H7 (cell line): ENCODE results near the gene ASH1L. TPM values are rescaled to one million over a fixed set of nuclear protein-coding genes. Genes with fewer than 3 reads are reported as not detected.

Experiments used
- DNase-seq: peaks from one replicate; pipeline ENCODE4 v3.0.0; 2012
- H3K27me3 ChIP-seq: 2 replicates; pipeline ENCODE4 v1.6.0; 2011; ENCODE audit warnings: mild to moderate bottlenecking, low read length; ENCODE audit not compliant: control insufficient read depth, insufficient read depth
- H3K36me3 ChIP-seq: replicated peaks from 2 replicates; pipeline ENCODE4 v1.5.1; 2011; ENCODE audit warnings: low read length; ENCODE audit not compliant: control insufficient read depth, insufficient read depth
- H3K4me3 ChIP-seq: 2 replicates; pipeline ENCODE4 v1.5.1; 2011; ENCODE audit warnings: low read depth, mild to moderate bottlenecking, control low read depth, low read length, moderate library complexity; ENCODE audit not compliant: insufficient read depth
- total RNA-seq: library from RNA; depleted of rRNA; stranded (reverse); fragments of >200 nt; shearing (Covaris generic); gene quantifications from 2 replicates; pipeline ENCODE4 v1.2.3, GENCODE V29; 2014

ASH1L gene
- total RNA-seq, 1 experiment from 2014 or later = 12.0 TPM

DNA sequence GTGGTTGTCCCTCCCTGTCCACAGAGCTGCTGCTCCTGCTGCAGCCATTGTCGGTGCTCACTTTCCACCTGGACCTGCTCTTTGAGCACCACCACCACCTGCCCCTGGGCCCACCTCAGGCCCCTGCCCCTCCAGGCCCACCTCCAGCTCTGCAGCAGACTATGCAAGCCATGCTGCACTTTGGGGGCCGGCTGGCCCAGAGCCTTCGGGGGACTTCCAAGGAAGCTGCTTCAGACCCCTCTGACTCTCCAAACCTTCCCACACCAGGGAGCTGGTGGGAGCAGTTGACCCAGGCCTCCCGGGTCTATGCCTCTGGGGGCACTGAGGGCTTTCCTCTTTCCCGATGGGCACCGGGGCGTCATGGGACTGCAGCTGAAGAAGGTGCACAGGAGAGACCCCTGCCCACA lies 236.0 kb downstream of the ASH1L start:
- peaks cover 9% of the 10 kb centered on the region for H3K36me3 ChIP-seq
- no peak overlapping the region for H3K4me3 ChIP-seq
- peaks cover 9% of the 10 kb centered on the region for H3K27me3 ChIP-seq
- DNase-seq = no peak

DNA sequence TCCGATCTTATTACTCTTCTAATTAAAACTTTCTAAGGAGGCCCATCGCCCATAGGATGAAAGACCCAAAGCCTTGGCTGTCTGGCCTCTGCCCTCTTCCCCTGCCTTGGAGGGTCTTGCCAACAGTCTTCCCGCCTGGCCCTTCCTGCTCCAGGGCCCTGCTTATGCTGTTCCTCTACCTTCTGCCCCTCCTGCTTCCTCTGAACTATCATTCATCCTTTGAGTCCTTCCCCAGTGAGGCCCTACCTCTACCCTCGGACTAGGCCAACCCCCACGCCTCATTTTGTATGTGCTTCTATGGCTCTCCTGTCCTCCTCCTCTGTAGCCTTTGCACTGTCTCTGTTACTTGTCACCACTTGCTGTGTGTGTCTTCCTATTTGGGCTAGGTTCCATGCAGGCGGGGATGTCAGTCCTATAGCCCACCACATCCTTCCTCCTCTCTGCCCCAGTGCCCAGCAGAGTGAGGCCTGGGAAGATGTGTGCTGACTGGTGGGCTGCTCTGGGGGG lies 236.5 kb downstream of the ASH1L start:
- Histone ChIP-seq H3K4me3 (no peak overlapping the region), H3K36me3 (peaks cover 9% of the 10 kb centered on the region), H3K27me3 (peaks cover 12% of the 10 kb centered on the region)
- DNase-seq = no peak

DNA sequence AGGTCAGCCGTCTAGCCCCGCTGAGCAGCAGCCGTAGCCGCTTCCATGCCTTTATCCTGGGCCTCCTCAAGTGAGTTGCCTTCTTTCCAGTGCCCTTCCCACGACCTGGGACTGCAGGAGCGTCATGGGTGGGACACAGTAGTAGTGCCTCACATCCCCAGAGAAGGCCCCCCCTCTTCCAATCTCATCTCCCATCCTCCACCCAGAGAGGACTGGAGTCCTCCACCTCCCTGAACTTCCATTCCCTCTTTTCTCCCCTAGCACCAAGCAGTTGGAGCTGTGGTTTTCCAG lies 237.1 kb downstream of the ASH1L start:
- H3K4me3 ChIP-seq = peak overlapping the region; percentile 98

DNA sequence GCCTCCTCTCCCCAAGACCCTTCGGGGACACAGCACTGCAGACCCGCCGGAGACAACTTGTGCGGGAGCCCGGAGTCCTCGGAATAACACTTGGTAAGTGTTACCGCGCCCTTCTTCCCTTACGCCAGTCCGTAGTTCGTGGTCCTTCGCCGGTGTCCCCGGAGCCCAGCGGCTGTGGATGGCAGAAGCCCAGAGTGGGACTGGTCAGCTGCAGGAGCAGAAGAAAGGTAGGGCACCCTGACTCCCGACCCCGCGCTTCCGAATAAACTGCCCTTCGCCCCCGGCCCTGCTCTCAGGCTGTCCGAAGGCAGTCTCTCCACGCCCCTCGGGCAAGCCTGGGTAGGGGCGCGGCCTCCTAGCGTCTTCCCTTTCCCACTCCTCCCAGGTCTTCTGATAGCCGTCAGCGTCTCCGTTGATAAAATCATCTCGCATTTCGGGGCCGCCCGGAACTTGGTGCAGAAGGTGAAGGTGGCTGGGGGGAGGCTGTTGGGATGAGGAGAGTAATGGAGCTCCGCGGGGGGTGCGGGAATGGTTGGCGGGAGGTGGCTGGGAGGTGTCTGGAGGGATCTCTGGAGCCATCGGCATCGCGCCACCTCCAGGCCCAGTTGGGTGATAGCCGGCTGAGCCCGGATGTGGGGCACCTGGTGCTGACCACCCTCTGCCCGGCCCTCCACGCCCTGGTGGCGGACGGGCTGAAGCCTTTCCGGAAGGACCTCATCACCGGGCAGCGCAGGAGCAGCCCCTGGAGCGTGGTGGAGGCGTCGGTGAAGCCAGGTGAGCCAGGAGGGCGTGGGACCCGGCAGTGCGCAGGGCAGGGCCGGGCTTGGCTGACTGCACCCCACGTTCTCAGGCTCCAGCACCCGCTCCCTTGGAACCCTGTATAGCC lies 237.6 kb downstream of the ASH1L start:
- Histone ChIP-seq H3K36me3 (peaks cover 6% of the 10 kb centered on the region), H3K27me3 (peaks cover 14% of the 10 kb centered on the region), H3K4me3 (peak overlapping the region; percentile 98)
- DNase-seq = peak; percentile 95

More for the DNA sequence above, 237.1 kb downstream of the ASH1L start:
- no peak for DNase-seq
- Histone ChIP-seq H3K27me3 (peaks cover 14% of the 10 kb centered on the region), H3K36me3 (peaks cover 9% of the 10 kb centered on the region)

DNA sequence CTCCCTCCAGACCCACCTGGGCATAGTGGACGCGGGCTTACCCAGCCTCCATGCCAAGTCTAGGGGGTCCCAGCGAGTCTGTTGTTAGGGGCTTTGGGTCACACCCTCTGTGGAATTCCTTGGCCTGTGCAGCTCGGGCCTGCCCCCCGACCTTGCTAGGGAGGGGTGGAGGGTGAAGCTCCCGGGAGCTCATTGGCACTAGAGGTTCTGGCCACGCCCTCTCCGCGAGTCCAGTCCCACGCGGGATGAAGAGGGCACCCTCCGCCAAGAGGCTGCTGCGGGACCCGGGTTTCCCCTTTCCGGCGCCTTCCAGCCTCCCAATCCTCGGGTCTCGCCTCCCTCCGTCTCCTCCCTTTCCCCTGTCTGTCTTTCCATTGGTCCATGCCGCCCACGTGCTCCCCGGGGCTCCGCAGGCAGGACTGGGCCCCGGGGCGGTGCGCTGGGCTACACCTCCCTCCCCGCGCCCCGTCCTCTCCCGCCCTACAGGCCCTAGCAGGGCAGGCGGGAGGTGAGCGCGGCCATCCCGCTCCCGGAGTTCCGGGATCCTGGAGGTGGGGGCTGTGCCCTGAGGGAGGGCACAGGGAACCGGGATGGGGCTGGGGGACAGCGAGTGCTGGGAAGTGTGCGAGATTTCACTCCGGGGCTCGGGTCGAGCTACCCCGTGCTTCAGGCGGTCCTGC lies 238.4 kb downstream of the ASH1L start:
- H3K36me3 ChIP-seq = peaks cover 13% of the 10 kb centered on the region
- peaks cover 14% of the 10 kb centered on the region for H3K27me3 ChIP-seq
- peak; percentile 99 for DNase-seq
- peak overlapping the region; percentile 98 for H3K4me3 ChIP-seq

DNA sequence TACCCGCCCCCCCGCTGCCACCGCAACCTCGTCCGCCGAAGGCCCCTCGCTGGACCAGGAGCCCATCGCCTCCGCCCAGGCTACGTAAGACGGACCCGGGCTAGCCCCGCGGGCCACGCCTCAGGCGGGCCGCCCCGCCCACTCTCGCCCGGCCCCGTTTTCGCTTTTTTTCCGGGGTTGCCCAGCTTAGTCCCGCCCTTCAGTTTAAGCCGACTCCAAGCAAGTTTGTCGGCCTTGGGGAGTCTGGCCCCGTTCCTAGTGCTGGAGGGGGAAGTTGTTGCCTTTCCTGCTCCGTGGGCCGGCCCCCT lies 238.9 kb downstream of the ASH1L start:
- peak; percentile 96 for DNase-seq
- peaks cover 17% of the 10 kb centered on the region for H3K36me3 ChIP-seq
- H3K4me3 ChIP-seq = peak overlapping the region; percentile 98
- H3K27me3 ChIP-seq = peaks cover 14% of the 10 kb centered on the region

DNA sequence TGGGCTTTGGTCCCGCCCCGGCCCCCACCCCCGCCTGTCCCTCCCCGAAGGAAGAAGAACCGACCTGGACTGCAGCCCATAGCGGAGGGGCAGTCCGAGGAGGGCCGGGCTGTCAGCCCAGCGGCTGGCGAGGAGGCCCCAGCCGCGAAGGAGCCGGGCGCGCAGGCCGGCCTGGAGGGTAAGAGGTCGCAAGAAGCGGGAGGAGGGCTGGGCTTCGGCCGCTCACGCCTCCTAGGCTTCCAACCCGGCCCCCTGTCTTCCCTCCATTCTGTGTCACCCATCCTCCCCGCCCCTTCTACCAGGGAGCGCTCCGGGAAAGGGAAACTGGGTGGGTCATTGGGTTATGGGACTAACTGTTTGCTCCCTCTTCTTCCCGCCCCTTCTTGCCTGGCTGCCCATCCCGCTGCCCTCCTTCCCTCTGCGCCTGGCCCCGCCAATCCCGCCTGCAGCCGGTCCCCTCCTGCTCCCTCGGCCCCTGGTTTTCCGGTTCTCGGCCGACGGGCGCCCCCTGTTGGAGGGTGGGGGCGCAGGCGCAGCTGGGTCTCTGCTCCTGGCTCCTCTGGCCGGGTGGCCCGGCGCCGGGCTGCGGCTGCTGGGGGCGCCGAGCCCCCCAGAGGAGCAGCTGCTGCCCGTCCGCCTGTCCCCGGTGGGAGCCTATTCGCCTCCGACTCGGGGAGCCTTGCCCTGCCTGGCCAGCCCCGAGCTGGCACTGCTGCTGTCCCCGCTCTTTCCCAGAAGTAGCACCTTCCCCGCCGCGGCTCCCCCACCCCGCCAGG lies 239.5 kb downstream of the ASH1L start:
- Histone ChIP-seq H3K4me3 (peak overlapping the region; percentile 98), H3K36me3 (peaks cover 20% of the 10 kb centered on the region), H3K27me3 (peaks cover 14% of the 10 kb centered on the region)
- peak; percentile 97 for DNase-seq

DNA sequence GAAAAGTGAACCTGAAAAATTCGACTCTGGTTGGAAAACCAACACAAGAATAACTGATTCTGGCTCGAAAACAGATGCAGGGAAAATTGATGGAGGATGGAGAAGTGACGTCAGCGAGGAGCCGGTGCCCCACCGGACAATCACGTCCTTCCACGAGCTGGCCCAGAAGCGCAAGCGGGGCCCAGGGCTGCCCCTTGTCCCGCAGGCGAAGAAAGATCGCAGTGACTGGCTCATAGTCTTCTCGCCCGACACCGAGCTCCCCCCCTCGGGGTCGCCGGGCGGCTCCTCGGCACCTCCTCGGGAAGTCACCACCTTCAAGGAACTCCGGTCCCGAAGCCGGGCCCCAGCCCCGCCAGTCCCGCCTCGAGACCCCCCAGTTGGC lies 240.0 kb downstream of the ASH1L start:
- Histone ChIP-seq H3K36me3 (peaks cover 16% of the 10 kb centered on the region), H3K27me3 (peaks cover 14% of the 10 kb centered on the region), H3K4me3 (peak overlapping the region; percentile 98)
- DNase-seq = no peak

DNA sequence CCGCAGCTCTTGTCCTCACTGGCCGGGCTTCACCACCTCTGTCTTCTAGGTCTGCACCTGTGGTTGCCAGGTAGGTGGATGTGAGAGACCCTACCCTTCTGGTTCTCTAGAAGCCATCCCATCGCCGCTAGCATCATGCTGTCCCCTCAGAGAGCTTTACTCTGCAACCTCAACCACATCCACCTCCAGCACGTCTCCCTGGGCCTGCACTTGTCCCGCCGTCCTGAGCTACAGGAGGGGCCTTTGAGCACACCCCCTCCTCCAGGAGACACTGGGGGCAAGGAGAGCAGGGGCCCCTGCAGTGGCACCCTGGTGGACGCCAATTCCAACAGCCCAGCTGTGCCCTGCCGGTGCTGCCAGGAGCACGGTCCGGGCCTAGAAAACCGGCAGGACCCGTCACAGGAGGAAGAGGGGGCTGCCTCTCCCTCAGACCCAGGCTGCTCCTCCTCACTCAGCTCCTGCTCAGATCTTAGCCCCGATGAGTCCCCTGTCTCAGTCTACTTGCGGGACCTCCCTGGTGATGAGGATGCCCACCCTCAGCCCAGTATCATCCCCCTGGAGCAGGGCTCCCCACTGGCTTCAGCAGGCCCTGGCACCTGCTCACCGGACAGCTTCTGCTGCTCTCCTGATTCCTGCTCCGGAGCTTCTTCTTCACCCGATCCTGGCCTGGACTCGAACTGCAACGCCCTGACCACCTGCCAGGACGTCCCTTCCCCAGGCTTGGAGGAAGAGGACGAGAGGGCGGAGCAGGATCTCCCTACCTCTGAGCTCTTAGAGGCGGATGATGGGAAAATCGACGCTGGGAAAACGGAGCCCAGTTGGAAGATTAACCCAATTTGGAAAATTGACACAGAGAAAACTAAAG lies 240.7 kb downstream of the ASH1L start:
- Histone ChIP-seq H3K4me3 (peak overlapping the region; percentile 98; the same call in 1 of the 2 replicates), H3K36me3 (peaks cover 16% of the 10 kb centered on the region), H3K27me3 (peaks cover 14% of the 10 kb centered on the region)
- peak; percentile 65 for DNase-seq

DNA sequence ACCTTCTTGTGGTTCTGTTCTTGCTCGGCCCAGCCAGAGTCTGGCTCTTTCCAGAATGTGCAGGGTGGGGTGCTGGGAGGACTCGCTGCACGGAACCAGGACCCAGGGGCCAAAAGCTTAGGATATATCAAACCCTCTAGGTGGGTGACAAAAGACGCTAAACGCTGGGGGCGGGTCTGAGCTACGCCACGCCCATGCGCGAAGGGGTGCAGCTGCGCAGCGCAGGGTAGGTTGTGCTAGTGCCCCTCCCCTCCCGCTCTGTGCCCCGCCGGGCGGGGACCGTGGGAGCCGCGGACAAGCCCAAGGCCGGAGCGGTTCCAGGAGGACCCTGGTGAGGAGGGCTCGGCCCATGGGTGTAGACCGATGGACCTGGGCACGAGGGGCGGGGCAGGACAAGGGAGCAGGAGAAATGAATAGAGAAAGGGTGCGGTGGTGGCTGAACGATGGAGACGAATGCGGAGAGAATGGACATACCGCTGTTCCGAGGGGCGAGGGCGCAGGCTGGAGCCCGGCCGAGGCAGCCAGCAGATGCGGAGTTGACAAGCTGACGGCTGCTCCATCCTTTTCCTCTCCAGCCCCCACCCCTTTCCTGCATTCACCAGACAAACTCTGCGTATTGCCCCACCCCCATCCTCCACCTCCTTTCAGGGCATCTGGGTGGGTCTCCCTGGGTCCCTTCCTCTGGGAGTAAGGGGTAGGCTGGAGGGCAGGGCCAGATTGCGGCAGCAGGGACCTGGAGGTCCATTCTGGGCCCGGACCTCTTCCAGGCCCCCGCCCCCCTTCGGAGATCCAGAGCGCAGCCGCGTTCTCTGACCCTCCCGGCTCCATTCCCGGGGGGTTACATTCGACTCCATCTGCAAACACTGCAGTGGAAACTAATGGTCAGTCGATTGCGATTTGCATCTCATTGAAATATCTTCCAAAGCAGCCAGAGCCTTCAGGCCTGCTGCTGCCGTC lies 241.7 kb downstream of the ASH1L start, which contains the start of gene RUSC1:
RUSC1 (plus strand) TSS at position 234 of the 957 bp plus-strand sequence. CDS start 880 bp downstream, outside the sequence.
- H3K27me3 ChIP-seq = peaks cover 14% of the 10 kb centered on the region
- peak within 1 kb of the TSS; percentile 73 for H3K4me3 ChIP-seq
- peaks cover 14% of the 10 kb centered on the region for H3K36me3 ChIP-seq
- DNase-seq = peak; percentile 96

DNA sequence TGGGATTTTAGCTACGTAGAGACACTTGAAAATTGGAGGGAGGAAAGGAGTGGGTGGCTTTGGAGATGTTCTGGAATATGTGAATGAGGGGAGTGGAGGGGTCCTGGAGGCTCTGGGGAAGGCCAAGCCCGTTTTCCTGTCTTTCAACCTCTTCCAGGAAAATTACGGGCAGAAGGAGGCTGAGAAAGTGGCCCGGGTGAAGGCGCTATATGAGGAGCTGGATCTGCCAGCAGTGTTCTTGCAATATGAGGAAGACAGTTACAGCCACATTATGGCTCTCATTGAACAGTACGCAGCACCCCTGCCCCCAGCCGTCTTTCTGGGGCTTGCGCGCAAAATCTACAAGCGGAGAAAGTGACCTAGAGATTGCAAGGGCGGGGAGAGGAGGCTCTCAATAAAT lies 242.4 kb downstream of the ASH1L start:
- Histone ChIP-seq H3K36me3 (peaks cover 14% of the 10 kb centered on the region), H3K27me3 (peaks cover 14% of the 10 kb centered on the region), H3K4me3 (peak overlapping the region; percentile 73)
- no peak for DNase-seq

DNA sequence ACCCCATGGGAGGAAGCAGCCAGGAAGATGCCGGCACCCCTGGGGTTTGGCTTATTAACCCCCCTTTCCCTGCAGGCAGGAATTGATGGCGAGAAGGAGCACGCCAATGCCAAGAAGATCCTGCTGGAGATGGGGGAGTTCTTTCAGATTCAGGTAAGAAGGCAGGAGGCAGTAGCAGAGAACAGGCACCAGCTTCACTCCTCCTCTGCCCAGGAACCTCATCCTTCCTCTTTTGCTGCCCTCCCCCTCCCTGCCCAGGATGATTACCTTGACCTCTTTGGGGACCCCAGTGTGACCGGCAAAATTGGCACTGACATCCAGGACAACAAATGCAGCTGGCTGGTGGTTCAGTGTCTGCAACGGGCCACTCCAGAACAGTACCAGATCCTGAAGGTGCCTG lies 243.1 kb downstream of the ASH1L start:
- Histone ChIP-seq H3K4me3 (no peak overlapping the region), H3K36me3 (peaks cover 17% of the 10 kb centered on the region), H3K27me3 (peaks cover 14% of the 10 kb centered on the region)
- no peak for DNase-seq

DNA sequence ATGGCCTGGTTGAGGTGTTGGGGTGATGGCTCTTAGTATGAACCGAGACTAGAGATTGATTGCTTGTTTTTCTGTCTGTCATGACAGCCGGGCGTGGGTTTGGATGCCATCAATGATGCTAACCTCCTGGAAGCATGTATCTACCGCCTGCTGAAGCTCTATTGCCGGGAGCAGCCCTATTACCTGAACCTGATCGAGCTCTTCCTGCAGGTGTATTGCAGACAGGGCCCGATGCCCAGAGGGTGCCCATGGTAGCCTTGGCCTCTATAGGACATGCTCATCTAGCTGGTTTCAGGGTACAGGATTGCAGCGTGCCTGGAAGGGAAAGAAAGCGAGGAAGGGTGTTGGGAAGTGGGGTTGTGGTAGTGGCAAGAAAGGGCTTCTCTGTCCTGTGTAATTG lies 244.5 kb downstream of the ASH1L start:
- Histone ChIP-seq H3K4me3 (no peak overlapping the region), H3K36me3 (peaks cover 23% of the 10 kb centered on the region), H3K27me3 (peaks cover 14% of the 10 kb centered on the region)
- DNase-seq = no peak
